Subcutaneous adipose tissue (tissue), 4 donors: ENCODE measurements around the gene STARD7. TPM values are rescaled to one million over a fixed set of nuclear protein-coding genes. Genes with fewer than 3 reads are reported as not detected.

ENCODE experiments used
- total RNA-seq, 4 donors: library from RNA; depleted of rRNA; stranded (reverse); fragments of >200 nt; gene quantifications; one replicate each; pipeline ENCODE4 v1.1.0, GENCODE V29; 2016
- TF ChIP-seq, protein P1 (sequence below): fragments of 450-650 bp; IDR thresholded peaks from one replicate; pipeline ENCODE4 v1.5.1; 2016; ENCODE audit warnings: low read depth, mild to moderate bottlenecking, control low read depth, antibody characterized with exemption, moderate library complexity

Gene STARD7
- total RNA-seq, 4 donors from 2014 or later: 96.7 to 184 (median 127) TPM

DNA sequence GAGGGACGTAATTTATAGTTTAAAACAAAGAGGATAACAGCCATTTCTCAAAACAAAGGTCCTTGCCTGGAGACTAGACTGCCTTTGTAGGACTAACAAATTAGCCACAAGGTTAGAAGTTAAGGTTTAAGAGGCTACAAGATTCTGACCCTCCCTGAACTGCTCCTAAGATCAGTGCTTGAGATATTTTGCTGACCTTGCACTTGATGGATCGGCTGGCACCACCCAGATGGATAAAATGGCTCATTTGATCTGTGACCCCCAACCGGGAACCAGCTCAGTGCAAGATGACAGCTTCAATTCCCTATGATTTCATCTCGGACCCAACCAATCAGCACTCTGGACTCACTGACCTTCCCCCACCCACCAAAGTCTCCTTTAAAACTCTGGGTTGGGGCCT, 3.7 kb upstream of the STARD7 start:
- TF ChIP-seq, protein P1, sequence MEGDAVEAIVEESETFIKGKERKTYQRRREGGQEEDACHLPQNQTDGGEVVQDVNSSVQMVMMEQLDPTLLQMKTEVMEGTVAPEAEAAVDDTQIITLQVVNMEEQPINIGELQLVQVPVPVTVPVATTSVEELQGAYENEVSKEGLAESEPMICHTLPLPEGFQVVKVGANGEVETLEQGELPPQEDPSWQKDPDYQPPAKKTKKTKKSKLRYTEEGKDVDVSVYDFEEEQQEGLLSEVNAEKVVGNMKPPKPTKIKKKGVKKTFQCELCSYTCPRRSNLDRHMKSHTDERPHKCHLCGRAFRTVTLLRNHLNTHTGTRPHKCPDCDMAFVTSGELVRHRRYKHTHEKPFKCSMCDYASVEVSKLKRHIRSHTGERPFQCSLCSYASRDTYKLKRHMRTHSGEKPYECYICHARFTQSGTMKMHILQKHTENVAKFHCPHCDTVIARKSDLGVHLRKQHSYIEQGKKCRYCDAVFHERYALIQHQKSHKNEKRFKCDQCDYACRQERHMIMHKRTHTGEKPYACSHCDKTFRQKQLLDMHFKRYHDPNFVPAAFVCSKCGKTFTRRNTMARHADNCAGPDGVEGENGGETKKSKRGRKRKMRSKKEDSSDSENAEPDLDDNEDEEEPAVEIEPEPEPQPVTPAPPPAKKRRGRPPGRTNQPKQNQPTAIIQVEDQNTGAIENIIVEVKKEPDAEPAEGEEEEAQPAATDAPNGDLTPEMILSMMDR: no peak

DNA sequence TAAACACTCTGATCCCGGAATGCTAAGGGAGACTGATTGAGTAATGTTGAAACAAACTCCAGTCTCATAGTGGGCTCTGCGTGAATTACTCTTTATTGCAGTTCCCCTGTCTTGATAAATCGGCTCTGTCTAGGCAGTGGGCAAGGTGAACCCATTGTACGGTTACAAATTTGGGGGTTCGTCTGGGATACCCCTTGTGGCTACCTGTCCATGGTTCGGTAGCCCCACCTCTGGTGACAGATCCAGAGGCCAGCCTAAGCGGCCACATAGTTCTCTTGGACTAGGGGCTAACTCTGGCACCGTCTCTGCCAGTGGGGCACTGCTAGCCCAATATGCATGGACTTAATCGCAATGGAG, 1.1 kb upstream of the STARD7 start:
- TF ChIP-seq, protein P1: no peak

DNA sequence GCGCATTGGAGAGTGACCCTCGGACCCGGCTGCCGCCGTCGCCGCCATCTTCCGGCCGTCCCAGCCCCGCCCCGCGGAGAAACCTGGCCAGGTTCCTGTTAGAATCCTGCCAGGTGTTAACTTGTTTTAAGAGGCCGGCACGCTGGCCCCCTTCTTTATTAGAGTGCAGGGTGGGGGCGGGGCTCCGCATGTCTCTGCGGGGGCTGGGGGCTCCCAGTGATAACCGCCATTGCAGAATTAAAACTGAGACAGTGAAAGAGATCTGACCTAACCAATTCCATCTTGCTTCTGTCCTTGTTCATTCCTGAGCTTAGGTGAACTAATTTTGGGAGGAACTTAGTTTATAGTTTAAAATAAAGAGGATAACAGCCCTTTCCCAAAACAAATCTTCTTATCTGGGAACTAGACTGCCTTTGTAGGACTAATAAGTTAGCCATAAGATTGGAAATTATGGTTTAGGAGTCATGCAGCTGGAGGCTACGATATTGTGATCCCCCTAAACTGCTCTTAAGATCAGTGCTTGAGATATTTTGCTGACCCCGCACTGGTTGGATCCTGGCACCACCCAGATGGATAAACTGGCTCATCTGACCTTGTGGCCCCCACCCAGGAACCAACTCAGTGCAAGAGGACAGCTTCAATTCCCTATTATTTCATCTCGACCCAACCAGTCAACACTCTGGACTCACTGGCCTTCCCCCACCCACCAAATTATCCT, 543 bp upstream of the STARD7 start:
- TF ChIP-seq, protein P1: no peak

DNA sequence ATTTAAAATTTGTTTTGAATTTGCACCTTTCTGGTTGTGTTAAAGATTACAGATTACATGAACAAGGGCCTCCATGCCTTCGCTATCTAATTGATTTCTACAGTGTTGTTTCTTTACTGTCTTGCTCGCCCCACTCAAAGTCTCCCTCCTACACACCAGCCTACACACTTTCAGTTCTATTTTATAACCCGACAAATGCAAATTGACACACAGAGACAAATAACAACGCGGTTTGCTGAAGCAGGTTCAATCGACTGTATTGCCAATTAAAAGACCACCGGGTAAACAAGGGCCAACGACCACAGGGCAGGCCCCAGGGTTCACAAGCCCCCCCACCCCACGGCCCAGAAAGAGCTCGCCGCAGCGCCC, 869 bp downstream of the STARD7 start:
- TF ChIP-seq, protein P1: no peak

DNA sequence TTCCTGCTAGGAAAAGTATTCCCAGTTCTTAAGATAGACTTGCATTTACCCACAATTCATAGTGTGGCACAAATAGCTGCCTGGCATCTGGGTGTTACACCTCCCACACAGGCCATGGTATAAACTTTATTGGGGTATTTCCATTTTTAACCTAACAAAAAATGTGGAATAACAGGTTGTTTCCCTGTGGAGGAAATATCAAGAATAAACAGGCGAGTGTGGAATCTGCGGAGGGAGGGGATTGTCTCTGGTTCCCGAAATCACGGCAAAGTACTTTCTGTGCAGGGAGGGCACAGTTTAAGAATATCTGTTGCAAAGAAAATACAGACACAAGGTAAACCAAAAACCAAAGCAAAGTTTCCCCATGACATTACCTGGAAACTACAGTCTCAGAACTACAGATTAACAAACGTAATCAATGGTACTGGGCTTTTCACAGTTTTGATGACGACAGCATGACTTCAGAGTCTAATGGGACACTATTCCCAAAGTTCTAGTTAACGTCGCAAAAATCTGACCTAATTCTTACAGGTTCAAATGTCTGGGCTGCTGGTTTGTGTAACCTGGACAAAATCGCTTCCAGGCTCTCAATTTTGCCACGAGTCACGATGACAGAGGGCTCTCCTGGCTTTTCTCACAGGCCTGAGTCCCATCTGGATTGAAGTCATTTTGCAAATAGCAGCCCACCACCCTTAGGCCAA, 1.4 kb downstream of the STARD7 start:
- TF ChIP-seq, protein P1: no peak

DNA sequence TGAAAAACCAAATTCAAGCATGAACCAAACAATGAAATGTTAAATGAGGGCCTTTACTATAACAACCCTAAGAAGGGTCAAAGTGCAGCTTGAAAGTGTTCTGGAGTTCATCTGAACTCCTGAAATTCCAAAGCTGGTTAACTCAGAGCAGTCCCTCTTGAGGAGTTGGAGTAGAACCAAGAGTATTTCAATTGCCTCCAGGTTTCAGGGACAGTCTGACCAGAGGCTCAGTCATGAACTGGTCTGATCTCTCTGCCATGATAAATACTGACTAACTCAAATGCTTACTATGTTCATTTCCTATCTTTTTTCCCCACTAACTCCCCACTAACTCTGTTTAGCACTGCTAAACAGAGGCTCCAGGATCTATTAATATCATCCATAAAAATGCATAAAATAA, 2.7 kb downstream of the STARD7 start:
- TF ChIP-seq, protein P1: no peak

DNA sequence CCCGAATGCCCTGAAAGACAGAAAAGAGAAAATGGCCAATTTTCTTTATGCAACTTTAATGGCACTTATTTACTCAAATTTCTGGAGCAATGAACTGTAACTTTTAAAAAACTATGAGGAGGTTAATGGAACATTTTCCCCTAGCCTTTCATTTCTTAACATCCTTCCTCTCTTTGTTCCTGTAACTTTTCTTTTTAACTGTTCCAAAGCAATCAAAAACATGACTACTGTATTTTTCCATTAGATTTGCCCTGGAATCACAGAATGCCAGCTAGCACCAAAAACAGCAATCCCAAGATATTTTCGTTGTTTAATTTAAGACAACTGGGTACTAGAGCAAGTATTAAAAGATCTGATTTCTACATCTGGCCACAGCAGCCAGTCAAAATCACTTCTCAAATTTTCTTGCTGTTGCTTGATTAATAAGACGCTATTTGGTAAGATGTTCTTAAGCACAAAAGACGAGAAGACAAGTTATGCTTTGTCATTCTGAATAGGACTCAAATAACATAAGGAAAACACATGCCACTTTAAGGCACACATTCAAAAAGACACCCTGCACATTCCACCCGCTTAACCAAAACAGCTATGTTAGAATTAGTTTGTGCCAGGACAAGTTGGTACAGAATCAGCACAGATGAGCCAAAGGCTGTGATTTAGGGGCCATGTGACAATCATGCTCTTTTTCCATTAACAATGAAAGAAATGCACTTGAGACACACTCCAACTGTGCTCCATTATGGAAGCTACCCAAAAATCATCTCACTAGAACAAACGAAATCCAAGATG, 3.6 kb downstream of the STARD7 start:
- TF ChIP-seq, protein P1: no peak
